ENCODE data around the gene SLC6A13.

DNA sequence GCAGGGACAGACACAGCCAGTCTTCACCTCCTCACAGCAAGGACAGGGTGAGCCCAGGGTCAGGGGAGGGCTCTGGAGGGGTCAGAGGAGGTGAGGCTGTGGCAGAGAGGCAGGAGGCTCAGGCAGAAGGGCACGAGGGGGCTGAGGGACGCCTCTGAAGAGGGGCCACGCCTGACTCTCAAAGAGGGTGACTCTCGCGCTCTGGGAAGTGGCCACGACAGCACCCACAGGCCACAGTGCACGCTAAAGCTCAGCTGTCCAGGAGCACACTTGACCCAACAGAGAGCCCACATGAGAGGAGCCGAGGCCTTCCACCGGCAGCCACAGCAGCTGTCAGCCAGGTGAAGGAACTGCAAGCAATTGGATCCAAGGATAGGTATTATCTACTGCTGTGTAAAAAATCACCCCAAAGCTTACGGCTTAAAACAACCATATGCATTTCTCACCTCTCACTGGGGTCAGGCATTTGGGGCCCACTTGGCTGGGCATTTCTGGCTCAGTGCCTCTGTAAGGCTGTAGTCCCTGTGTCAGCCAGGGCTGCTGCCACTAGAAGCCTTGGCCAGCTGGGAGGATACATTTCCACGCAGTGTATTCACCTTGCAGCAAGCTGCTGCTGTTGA is 76.5 kb downstream of the SLC6A13 start:
- TF ChIP-seq, protein P1, sequence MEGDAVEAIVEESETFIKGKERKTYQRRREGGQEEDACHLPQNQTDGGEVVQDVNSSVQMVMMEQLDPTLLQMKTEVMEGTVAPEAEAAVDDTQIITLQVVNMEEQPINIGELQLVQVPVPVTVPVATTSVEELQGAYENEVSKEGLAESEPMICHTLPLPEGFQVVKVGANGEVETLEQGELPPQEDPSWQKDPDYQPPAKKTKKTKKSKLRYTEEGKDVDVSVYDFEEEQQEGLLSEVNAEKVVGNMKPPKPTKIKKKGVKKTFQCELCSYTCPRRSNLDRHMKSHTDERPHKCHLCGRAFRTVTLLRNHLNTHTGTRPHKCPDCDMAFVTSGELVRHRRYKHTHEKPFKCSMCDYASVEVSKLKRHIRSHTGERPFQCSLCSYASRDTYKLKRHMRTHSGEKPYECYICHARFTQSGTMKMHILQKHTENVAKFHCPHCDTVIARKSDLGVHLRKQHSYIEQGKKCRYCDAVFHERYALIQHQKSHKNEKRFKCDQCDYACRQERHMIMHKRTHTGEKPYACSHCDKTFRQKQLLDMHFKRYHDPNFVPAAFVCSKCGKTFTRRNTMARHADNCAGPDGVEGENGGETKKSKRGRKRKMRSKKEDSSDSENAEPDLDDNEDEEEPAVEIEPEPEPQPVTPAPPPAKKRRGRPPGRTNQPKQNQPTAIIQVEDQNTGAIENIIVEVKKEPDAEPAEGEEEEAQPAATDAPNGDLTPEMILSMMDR (IDR thresholded peaks at IDR 0.05; ENCODE audit: low read depth, low read length, missing input control), result no peak
- TF ChIP-seq GABPA (IDR thresholded peaks at IDR 0.05 in 1 of 2, conservative IDR thresholded peaks at IDR 0.05 in 1 of 2), result no peak

Data from liver (tissue), 3 donors.